IMR-90 (cell line): Measurements from ENCODE around the gene SLC25A25. TPM values are rescaled to one million over a fixed set of nuclear protein-coding genes. Genes with fewer than 3 reads are reported as not detected.
"Not testable (repeated sequence)": the region's sequence is repeated elsewhere in the genome, so short reads cannot be mapped to it uniquely, and the experiment has no call there.

Source experiments
- ATAC-seq: fragments of 200-7000 bp; cut with Tn5 transposase; 2 replicates; pipeline ENCODE4 v1.9.1; 2020; ENCODE audit warnings: low read depth, mild to moderate bottlenecking, moderate library complexity
- BruUV-seq: library from RNA; stranded (reverse); fragments of 400-500 nt; replicated peaks from 2 replicates; lab custom pipeline; 2021; lab: Mats Ljungman, UMichigan
- CTCF ChIA-PET: fragments of 300-600 bp; formaldehyde crosslinking; extraction: SDS; loops from one replicate; lab custom pipeline; 2021; ENCODE audit warnings: antibody characterized with exemption; lab: Yijun Ruan, JAX
- POLR2A ChIA-PET: fragments of 300-600 bp; sonication (Branson Sonifier 250); formaldehyde crosslinking; loops from one replicate; lab custom pipeline; 2022; ENCODE audit warnings: antibody characterized with exemption; ENCODE audit not compliant: unreplicated experiment; lab: Charles Lee
- DNase-seq: peaks from one replicate; pipeline ENCODE4 v3.0.0; 2013
- H2AFZ ChIP-seq: replicated peaks from 2 replicates; pipeline ENCODE3; 2013; ENCODE audit warnings: low read length, mild to moderate bottlenecking; ENCODE audit not compliant: poor library complexity
- H2AK5ac ChIP-seq: 2 replicates; pipeline ENCODE4 v1.6.1; 2013; ENCODE audit warnings: low read depth, low read length, inconsistent platforms
- H2AK9ac ChIP-seq: replicated peaks from 2 replicates; pipeline ENCODE3; 2013; ENCODE audit warnings: mild to moderate bottlenecking, low read depth, low read length, moderate library complexity; ENCODE audit not compliant: poor library complexity
- H2BK120ac ChIP-seq: 2 replicates; pipeline ENCODE4 v1.6.1; 2013; ENCODE audit warnings: low read depth, low read length, inconsistent platforms
- H2BK15ac ChIP-seq: 3 replicates; pipeline ENCODE4 v1.6.1; 2013; ENCODE audit warnings: low read depth, low read length, inconsistent platforms
- H2BK20ac ChIP-seq: 2 replicates; pipeline ENCODE4 v1.6.1; 2013; ENCODE audit warnings: low read depth, mild to moderate bottlenecking, inconsistent platforms, low read length, moderate library complexity
- H2BK5ac ChIP-seq: 2 replicates; pipeline ENCODE4 v1.6.1; 2013; ENCODE audit warnings: mild to moderate bottlenecking, low read depth, low read length, inconsistent platforms; ENCODE audit not compliant: poor library complexity, severe bottlenecking
- H3K14ac ChIP-seq: replicated peaks from 2 replicates; pipeline ENCODE4 v1.6.1; 2013; ENCODE audit warnings: low read depth, low read length, inconsistent platforms
- H3K18ac ChIP-seq: 2 replicates; pipeline ENCODE4 v1.6.1; 2013; ENCODE audit warnings: low read depth, low read length, control low read depth
- H3K23ac ChIP-seq: 2 replicates; pipeline ENCODE4 v1.6.1; 2013; ENCODE audit warnings: low read depth, low read length, inconsistent platforms
- H3K27ac ChIP-seq: 2 replicates; pipeline ENCODE4 v1.5.1; 2013; ENCODE audit warnings: mild to moderate bottlenecking, control low read depth, low read length; ENCODE audit not compliant: insufficient read depth
- H3K27me3 ChIP-seq: 2 replicates; pipeline ENCODE4 v1.6.1; 2013; ENCODE audit warnings: low read length; ENCODE audit not compliant: control insufficient read depth, insufficient read depth
- H3K36me3 ChIP-seq: 2 replicates; pipeline ENCODE4 v1.6.1; 2013; ENCODE audit warnings: low read length, mixed read lengths; ENCODE audit not compliant: control insufficient read depth, insufficient read depth
- H3K4ac ChIP-seq: 2 replicates; pipeline ENCODE4 v1.6.1; 2013; ENCODE audit warnings: low read depth, low read length, inconsistent platforms
- H3K4me1 ChIP-seq: 2 replicates; pipeline ENCODE4 v1.6.1; 2013; ENCODE audit warnings: low read length, mixed read lengths; ENCODE audit not compliant: control insufficient read depth, insufficient read depth
- H3K4me2 ChIP-seq: 2 replicates; pipeline ENCODE4 v1.6.1; 2013; ENCODE audit warnings: low read depth, mild to moderate bottlenecking, control low read depth, low read length, moderate library complexity
- H3K4me3 ChIP-seq: 2 replicates; pipeline ENCODE4 v1.5.1; 2013; ENCODE audit warnings: low read depth, mild to moderate bottlenecking, control low read depth, low read length, moderate library complexity; ENCODE audit not compliant: insufficient read depth
- H3K56ac ChIP-seq: 2 replicates; pipeline ENCODE4 v1.6.1; 2013; ENCODE audit warnings: low read length, inconsistent platforms; ENCODE audit not compliant: insufficient read depth; ENCODE audit errors: extremely low read depth
- H3K79me1 ChIP-seq, 2 experiments: 2 replicates each; pipeline ENCODE4 v1.6.1; 2013; ENCODE audit warnings: low read length in 2 of 2, inconsistent platforms in 1 of 2, low read depth in 1 of 2
- H3K9ac ChIP-seq: 2 replicates; pipeline ENCODE4 v1.6.1; 2013; ENCODE audit warnings: low read depth, low read length, control low read depth
- H3K9me1 ChIP-seq: 2 replicates; pipeline ENCODE4 v1.6.1; 2013; ENCODE audit warnings: low read length, inconsistent platforms; ENCODE audit not compliant: insufficient read depth
- H3K9me3 ChIP-seq: 2 replicates; pipeline ENCODE4 v1.6.1; 2013; ENCODE audit warnings: low read length; ENCODE audit not compliant: control insufficient read depth, insufficient read depth
- H4K20me1 ChIP-seq: 2 replicates; pipeline ENCODE4 v1.6.1; 2013; ENCODE audit warnings: low read length, inconsistent platforms; ENCODE audit not compliant: insufficient read depth
- H4K5ac ChIP-seq: 2 replicates; pipeline ENCODE4 v1.6.1; 2013; ENCODE audit warnings: mild to moderate bottlenecking, low read depth, low read length, control low read depth
- H4K8ac ChIP-seq, 2 experiments: 2 replicates each; pipeline ENCODE4 v1.6.1; 2013; ENCODE audit warnings: low read depth in 2 of 2, low read length in 2 of 2, control low read depth in 1 of 2, inconsistent platforms in 1 of 2
- H4K91ac ChIP-seq: 2 replicates; pipeline ENCODE4 v1.6.1; 2013; ENCODE audit warnings: low read depth, low read length, inconsistent platforms; ENCODE audit not compliant: insufficient read depth
- WGBS, 2 experiments: methylation state at CpG; one replicate each; pipeline versions ENCODE4 v1.1.5 to v1.1.7; 2013; ENCODE audit warnings: missing lambda C conversion rate in 2 of 2; ENCODE audit not compliant: insufficient read length in 1 of 2; ENCODE audit errors: extremely low coverage in 2 of 2; 5-methylcytosine and 5-hydroxymethylcytosine counted together
- dilution Hi-C: fragments of 300-500 bp; cut with HindIII; formaldehyde crosslinking; loops from one replicate; pipeline ENCODE4 v1.14.3; 2018; ENCODE audit warnings: low sequenced_read_pairs; ENCODE audit not compliant: unreplicated experiment
- in situ Hi-C: fragments of 300-500 bp; cut with MboI; formaldehyde crosslinking; loops from 3 replicates; pipeline ENCODE4 v1.14.3; 2019; ENCODE audit warnings: low sequenced_read_pairs, inconsistent platforms, mixed read lengths
- intact Hi-C: fragments of 100-400 bp; cut with micrococcal nuclease; formaldehyde crosslinking; loops from 2 replicates; pipeline ENCODE4 v1.10.0; 2022
- polyA plus RNA-seq, 3 experiments: library from polyadenylated mRNA; depleted of rRNA; stranded (reverse); fragments of >200 nt; gene quantifications; 2 replicates each; pipeline ENCODE4 v1.2.3, GENCODE V29; 2012; ENCODE audit warnings: low replicate concordance in 1 of 3
- total RNA-seq: library from RNA; depleted of rRNA; stranded (reverse); fragments of >200 nt; gene quantifications from 2 replicates; pipeline ENCODE4 v1.2.3, GENCODE V29; 2012

The SLC25A25 gene
- total and polyA plus RNA-seq, 2 of the 4 experiments (the other 2 are of a cell fraction), result 14.0 to 17.9 TPM

DNA sequence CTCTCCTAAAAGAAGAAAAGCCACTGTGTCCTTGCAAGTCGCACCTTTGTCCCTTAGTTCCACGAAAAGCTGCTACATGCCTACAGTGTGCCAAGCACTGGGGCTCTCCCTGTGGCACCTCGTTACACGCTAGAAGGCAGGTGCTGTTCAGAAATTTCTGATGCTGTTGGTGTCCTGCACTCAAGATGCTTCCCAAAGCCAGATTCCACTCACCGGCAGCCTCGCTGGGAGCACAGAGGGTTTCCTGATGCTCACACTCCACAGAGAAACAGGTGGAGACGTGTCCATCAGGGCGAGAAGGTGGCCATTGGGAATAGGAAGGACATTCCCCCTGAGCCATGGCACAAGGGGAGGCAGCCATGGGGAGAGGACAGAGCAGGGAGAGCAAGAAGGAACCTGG, 63.3 kb downstream of the SLC25A25 start:
- H2BK5ac ChIP-seq, H3K9me1 ChIP-seq, H3K4ac ChIP-seq, DNase-seq, H3K9ac ChIP-seq, H2AK9ac ChIP-seq, POLR2A ChIA-PET, H2BK20ac ChIP-seq, H3K4me1 ChIP-seq, H4K91ac ChIP-seq, H2AFZ ChIP-seq, H3K4me2 ChIP-seq, H4K5ac ChIP-seq, H4K20me1 ChIP-seq, H2BK120ac ChIP-seq, H4K8ac ChIP-seq, intact Hi-C loops, H3K27ac ChIP-seq, H3K18ac ChIP-seq, CTCF ChIA-PET, H3K9me3 ChIP-seq, ATAC-seq, H2AK5ac ChIP-seq, H3K36me3 ChIP-seq, H2BK15ac ChIP-seq, BruUV-seq, in situ Hi-C loops, H3K4me3 ChIP-seq, H3K14ac ChIP-seq, H3K56ac ChIP-seq, H3K23ac ChIP-seq, dilution Hi-C loops: not testable (repeated sequence)
- WGBS, 2 experiments, result 91% methylated on average over 4 of the region's 8 CpGs; no CpG with 5 or more reads in 1 of the 2 experiments
- Histone ChIP-seq H3K79me1 (peaks cover 6 to 19% of the 10 kb centered on the region in 2 experiments; a peak in 3 of 4 replicates), H3K27me3 (peaks cover 14% of the 10 kb centered on the region)

- H2BK15ac ChIP-seq, H3K56ac ChIP-seq, POLR2A ChIA-PET, H3K4me2 ChIP-seq, DNase-seq, ATAC-seq, intact Hi-C loops, H3K18ac ChIP-seq, dilution Hi-C loops, H2BK20ac ChIP-seq, H3K14ac ChIP-seq, H2AK9ac ChIP-seq, H3K9ac ChIP-seq, H3K27ac ChIP-seq, in situ Hi-C loops, H2BK120ac ChIP-seq, H2AFZ ChIP-seq, H4K91ac ChIP-seq, H2BK5ac ChIP-seq, H4K8ac ChIP-seq, H4K5ac ChIP-seq, H4K20me1 ChIP-seq, H3K4ac ChIP-seq, BruUV-seq, H2AK5ac ChIP-seq, H3K36me3 ChIP-seq, CTCF ChIA-PET, H3K9me3 ChIP-seq, H3K4me3 ChIP-seq, H3K4me1 ChIP-seq, H3K23ac ChIP-seq: not testable (repeated sequence)
- Histone ChIP-seq H3K27me3 (peaks cover 14% of the 10 kb centered on the region), H3K79me1 (peaks cover 1 to 12% of the 10 kb centered on the region in 2 experiments; a peak in 2 of 4 replicates), H3K9me1 (peaks cover 11% of the 10 kb centered on the region)
- 20% methylated on average over 1 of the region's 8 CpGs; no CpG with 5 or more reads in 1 of the 2 experiments for WGBS, 2 experiments
These were observed 64.1 kb downstream of the SLC25A25 start for GRCh38 chr9:128132139-128132538.
